ENCODE measurements around the gene SMCO2. TPM values are rescaled to one million over a fixed set of nuclear protein-coding genes. Genes with fewer than 3 reads are reported as not detected.

SMCO2 gene
- polyA plus RNA-seq, 3 donors = 17.4 TPM; not detected in 2

GRCh38 chr12:27412047-27412446 is 34.5 kb upstream of the SMCO2 start:
- H3K9ac ChIP-seq (ENCODE audit: insufficient read depth, low read length, poor library complexity, severe bottlenecking) = no peak overlapping the region
- no peaks in the 10 kb centered on the region for H4K20me1 ChIP-seq (ENCODE audit: insufficient read depth, low read length)
- no peak overlapping the region for H3K4me3 ChIP-seq (replicated peaks in 1 of 3; ENCODE audit: low read depth in 2 of 3, low read length in 3 of 3)
- H3K79me2 ChIP-seq (ENCODE audit: insufficient read depth, low read length) = no peaks in the 10 kb centered on the region
- H3K9me3 ChIP-seq (replicated peaks in 1 of 2; ENCODE audit: control insufficient read depth in 1 of 2, insufficient read depth in 1 of 2, low read length in 2 of 2) = no peaks in the 10 kb centered on the region
- TF ChIP-seq CTCF (IDR thresholded peaks at IDR 0.05) = no peak
- H3K4me2 ChIP-seq (replicated peaks; ENCODE audit: extremely low read depth, low read length, poor library complexity, severe bottlenecking) = no peak overlapping the region
- Mint-ChIP-seq H3K27me3 (ENCODE audit: low read depth in 3 of 3) (no peaks in the 10 kb centered on the region), H3K27ac (no peak overlapping the region), H3K4me1 (no peaks in the 10 kb centered on the region), H3K9me3 (peaks cover 0 to 8% (median 4%) of the 10 kb centered on the region in 7 donors), H3K36me3 (peaks cover 0 to 1% of the 10 kb centered on the region in 2 donors), H3K4me3 (no peak overlapping the region)
- DNase-seq = no peak
- H3K27ac ChIP-seq (ENCODE audit: low read depth in 1 of 2, low read length in 2 of 2) = no peak overlapping the region
- intact Hi-C loops (cut with micrococcal nuclease) = no loop called here
- H3K36me3 ChIP-seq (replicated peaks in 1 of 2; ENCODE audit: control insufficient read depth in 1 of 2, insufficient read depth in 2 of 2, low read length in 2 of 2) = no peaks in the 10 kb centered on the region
- H3K27me3 ChIP-seq (ENCODE audit: control insufficient read depth in 2 of 2, insufficient read depth in 2 of 2, low read length in 2 of 2) = no peaks in the 10 kb centered on the region
- no peaks in the 10 kb centered on the region for H3K4me1 ChIP-seq (ENCODE audit: control insufficient read depth in 1 of 2, insufficient read depth in 2 of 2, low read length in 2 of 2)
- H2AFZ ChIP-seq (ENCODE audit: insufficient read depth, low read depth, low read length, poor library complexity, severe bottlenecking) = no peak overlapping the region

- intact Hi-C loops (cut with micrococcal nuclease) = no loop called here
- Histone ChIP-seq H3K36me3 (replicated peaks in 1 of 2; ENCODE audit: control insufficient read depth in 1 of 2, insufficient read depth in 2 of 2, low read length in 2 of 2) (no peaks in the 10 kb centered on the region), H3K27ac (ENCODE audit: low read depth in 1 of 2, low read length in 2 of 2) (no peak overlapping the region), H2AFZ (ENCODE audit: insufficient read depth, low read depth, low read length, poor library complexity, severe bottlenecking) (no peak overlapping the region), H3K4me1 (ENCODE audit: control insufficient read depth in 1 of 2, insufficient read depth in 2 of 2, low read length in 2 of 2) (no peaks in the 10 kb centered on the region), H3K27me3 (ENCODE audit: control insufficient read depth in 2 of 2, insufficient read depth in 2 of 2, low read length in 2 of 2) (no peaks in the 10 kb centered on the region), H3K79me2 (ENCODE audit: insufficient read depth, low read length) (no peaks in the 10 kb centered on the region), H3K9me3 (replicated peaks in 1 of 2; ENCODE audit: control insufficient read depth in 1 of 2, insufficient read depth in 1 of 2, low read length in 2 of 2) (no peaks in the 10 kb centered on the region), H4K20me1 (ENCODE audit: insufficient read depth, low read length) (no peaks in the 10 kb centered on the region), H3K9ac (ENCODE audit: insufficient read depth, low read length, poor library complexity, severe bottlenecking) (no peak overlapping the region), H3K4me2 (replicated peaks; ENCODE audit: extremely low read depth, low read length, poor library complexity, severe bottlenecking) (no peak overlapping the region), H3K4me3 (replicated peaks in 1 of 3; ENCODE audit: low read depth in 2 of 3, low read length in 3 of 3) (no peak overlapping the region)
- H3K36me3 Mint-ChIP-seq = no peaks in the 10 kb centered on the region
- no peak overlapping the region for H3K27ac Mint-ChIP-seq
- H3K9me3 Mint-ChIP-seq = peaks cover 0 to 1% (median 0%) of the 10 kb centered on the region in 7 donors
- DNase-seq = no peak
- no peak for TF ChIP-seq CTCF (IDR thresholded peaks at IDR 0.05)
- no peak overlapping the region for H3K4me3 Mint-ChIP-seq
- H3K27me3 Mint-ChIP-seq (ENCODE audit: low read depth in 3 of 3) = peaks cover 0 to 1% (median 0%) of the 10 kb centered on the region in 3 donors
- no peaks in the 10 kb centered on the region for H3K4me1 Mint-ChIP-seq
- 92% methylated on average over 2 of the region's 2 CpGs for WGBS (ENCODE audit: insufficient coverage)
Measured at GRCh38 chr12:27422697-27423096, 23.8 kb upstream of the SMCO2 start.
